ENCODE data around the gene RDH13.

RDH13 gene

GRCh38 chr19:55081770-55082019 is 18.7 kb upstream of the RDH13 start:
- H3K4me1 ChIP-seq (ENCODE audit: control insufficient read depth, insufficient read depth, low read length) = peaks cover 17% of the 10 kb centered on the region; the same call in 1 of the 2 replicates
- peaks cover 64% of the 10 kb centered on the region for H3K27me3 ChIP-seq (ENCODE audit: control insufficient read depth, insufficient read depth, low read length)
- H3K36me3 ChIP-seq (ENCODE audit: control insufficient read depth, insufficient read depth, low read length) = no peaks in the 10 kb centered on the region
- no peaks in the 10 kb centered on the region for H3K9me3 ChIP-seq (ENCODE audit: control insufficient read depth, insufficient read depth, low read depth, low read length)
- no peak overlapping the region for H3K27ac ChIP-seq (ENCODE audit: low read depth, low read length)
- H3K9ac ChIP-seq (ENCODE audit: low read length) = peak overlapping the region; percentile 38
- peak overlapping the region; percentile 74 for H3K4me3 ChIP-seq (ENCODE audit: low read depth, low read length)

DNA sequence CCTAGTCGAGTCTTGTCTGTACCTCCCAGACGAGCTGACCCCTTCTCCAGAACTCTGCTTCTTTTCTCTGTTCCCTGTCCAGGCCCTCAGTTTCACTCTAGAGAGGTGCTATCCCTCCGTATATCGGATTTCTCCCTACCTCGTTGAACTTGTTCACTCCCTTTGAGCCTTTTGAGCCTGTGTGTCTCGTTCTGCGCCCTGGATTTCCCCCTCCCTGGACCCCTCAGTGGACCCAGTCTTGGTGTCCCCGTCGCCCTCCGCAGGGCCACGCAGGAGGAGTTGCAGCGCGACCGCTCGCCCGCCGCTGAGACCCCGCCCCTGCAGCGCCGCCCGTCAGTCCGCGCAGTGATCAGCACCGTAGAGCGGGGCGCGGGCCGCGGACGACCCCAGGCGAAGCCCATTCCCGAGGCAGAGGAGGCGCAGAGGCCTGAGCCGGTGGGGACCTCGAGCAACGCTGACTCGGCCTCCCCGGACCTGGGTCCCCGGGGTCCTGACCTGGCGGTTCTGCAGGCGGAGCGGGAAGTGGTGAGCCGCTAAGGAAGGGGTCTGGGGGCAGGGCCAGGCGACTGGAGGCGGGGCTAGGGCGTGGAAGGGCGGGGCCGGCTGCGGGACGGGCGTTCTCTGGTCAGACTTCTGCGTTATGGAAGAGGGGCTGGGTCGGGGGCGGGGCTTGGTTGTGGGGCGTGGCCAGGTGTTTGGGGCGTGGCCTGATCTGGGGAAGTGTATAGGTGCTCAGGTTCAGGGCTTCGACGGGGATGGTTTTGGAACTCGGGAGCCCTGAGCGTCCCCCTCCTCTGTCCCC is 18.2 kb upstream of the RDH13 start:
- Histone ChIP-seq H3K4me3 (ENCODE audit: low read depth, low read length) (peak overlapping the region; percentile 74), H3K36me3 (ENCODE audit: control insufficient read depth, insufficient read depth, low read length) (no peaks in the 10 kb centered on the region), H3K9me3 (ENCODE audit: control insufficient read depth, insufficient read depth, low read depth, low read length) (no peaks in the 10 kb centered on the region), H3K27me3 (ENCODE audit: control insufficient read depth, insufficient read depth, low read length) (peaks cover 65% of the 10 kb centered on the region), H3K9ac (ENCODE audit: low read length) (peak overlapping the region; percentile 24), H3K27ac (ENCODE audit: low read depth, low read length) (no peak overlapping the region), H3K4me1 (ENCODE audit: control insufficient read depth, insufficient read depth, low read length) (peaks cover 22% of the 10 kb centered on the region; the same call in 1 of the 2 replicates)

DNA sequence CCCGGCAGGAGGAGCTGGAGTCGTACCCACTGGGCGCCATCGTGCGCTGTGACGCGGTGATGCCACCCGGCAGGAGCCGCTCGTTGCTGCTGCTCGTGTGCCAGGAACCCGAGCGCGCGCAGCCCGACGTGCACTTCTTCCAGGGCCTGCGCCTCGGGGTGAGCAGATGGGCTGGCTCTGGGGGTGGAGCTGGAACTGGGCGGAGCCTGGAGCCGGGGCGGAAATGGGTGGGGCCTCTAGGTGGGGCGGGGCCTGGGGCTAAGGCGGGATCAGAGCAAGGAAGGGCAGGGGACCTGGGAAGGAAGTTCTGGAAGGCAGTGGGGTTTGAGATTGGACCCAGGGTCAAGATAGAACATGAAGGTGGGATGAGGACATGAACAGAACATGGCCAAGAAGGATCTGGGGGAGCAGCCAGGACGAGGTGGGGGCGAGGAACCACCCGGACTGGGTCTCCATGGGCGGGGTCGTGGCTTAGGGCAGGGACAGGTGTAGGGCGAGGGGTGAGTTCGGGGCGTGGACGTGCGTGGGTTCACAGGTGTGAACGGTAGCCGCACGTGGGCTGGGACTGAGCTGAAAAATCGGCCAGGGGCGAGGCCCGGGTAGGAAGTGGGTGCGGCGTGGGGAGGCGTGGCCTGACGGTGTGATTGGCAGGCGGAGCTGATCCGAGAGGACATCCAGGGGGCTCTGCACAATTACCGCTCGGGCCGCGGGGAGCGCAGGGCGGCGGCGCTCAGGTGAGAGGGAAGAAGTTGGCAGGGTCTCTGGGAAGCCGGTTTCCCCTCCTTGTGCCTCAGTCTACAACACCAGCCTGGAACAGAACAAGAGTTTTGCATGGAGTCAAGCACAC is 17.4 kb upstream of the RDH13 start:
- Histone ChIP-seq H3K27ac (ENCODE audit: low read depth, low read length) (no peak overlapping the region), H3K4me1 (ENCODE audit: control insufficient read depth, insufficient read depth, low read length) (peaks cover 18% of the 10 kb centered on the region; the same call in 1 of the 2 replicates), H3K36me3 (ENCODE audit: control insufficient read depth, insufficient read depth, low read length) (no peaks in the 10 kb centered on the region), H3K4me3 (ENCODE audit: low read depth, low read length) (peak overlapping the region; percentile 74), H3K9ac (ENCODE audit: low read length) (peak overlapping the region; percentile 37), H3K9me3 (ENCODE audit: control insufficient read depth, insufficient read depth, low read depth, low read length) (no peaks in the 10 kb centered on the region), H3K27me3 (ENCODE audit: control insufficient read depth, insufficient read depth, low read length) (peaks cover 58% of the 10 kb centered on the region)

- Histone ChIP-seq H3K9ac (ENCODE audit: low read length) (no peak overlapping the region), H3K4me3 (ENCODE audit: low read depth, low read length) (peak overlapping the region; percentile 74), H3K9me3 (ENCODE audit: control insufficient read depth, insufficient read depth, low read depth, low read length) (no peaks in the 10 kb centered on the region), H3K27me3 (ENCODE audit: control insufficient read depth, insufficient read depth, low read length) (peaks cover 57% of the 10 kb centered on the region), H3K4me1 (ENCODE audit: control insufficient read depth, insufficient read depth, low read length) (peaks cover 21% of the 10 kb centered on the region; the same call in 1 of the 2 replicates), H3K27ac (ENCODE audit: low read depth, low read length) (no peak overlapping the region), H3K36me3 (ENCODE audit: control insufficient read depth, insufficient read depth, low read length) (no peaks in the 10 kb centered on the region)
Measured at GRCh38 chr19:55079400-55080038, 16.6 kb upstream of the RDH13 start.

GRCh38 chr19:55078996-55079395 is 16.0 kb upstream of the RDH13 start:
- no peak overlapping the region for H3K27ac ChIP-seq (ENCODE audit: low read depth, low read length)
- H3K9me3 ChIP-seq (ENCODE audit: control insufficient read depth, insufficient read depth, low read depth, low read length) = no peaks in the 10 kb centered on the region
- H3K4me3 ChIP-seq (ENCODE audit: low read depth, low read length) = no peak overlapping the region
- no peak overlapping the region for H3K9ac ChIP-seq (ENCODE audit: low read length)
- H3K36me3 ChIP-seq (ENCODE audit: control insufficient read depth, insufficient read depth, low read length) = no peaks in the 10 kb centered on the region
- H3K4me1 ChIP-seq (ENCODE audit: control insufficient read depth, insufficient read depth, low read length) = peaks cover 21% of the 10 kb centered on the region; the same call in 1 of the 2 replicates
- peaks cover 55% of the 10 kb centered on the region for H3K27me3 ChIP-seq (ENCODE audit: control insufficient read depth, insufficient read depth, low read length)

DNA sequence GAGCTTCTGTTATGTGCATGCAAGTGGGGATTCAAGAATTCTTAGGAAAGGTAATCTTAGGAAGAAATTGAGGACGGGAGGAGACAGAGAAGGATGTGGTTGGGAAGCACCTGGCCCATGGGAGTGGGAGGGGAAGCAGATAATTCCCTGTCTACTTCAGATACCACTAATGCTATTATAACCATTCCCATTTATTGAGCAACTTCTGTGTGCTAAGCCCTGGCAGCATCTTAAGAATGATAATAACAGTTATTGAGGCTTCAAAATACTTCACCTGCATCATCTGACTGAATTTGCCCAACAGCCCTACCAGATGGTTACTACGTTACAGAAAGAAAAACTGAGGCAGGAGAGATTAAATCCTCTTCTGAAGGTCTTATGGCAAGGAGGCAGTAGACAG is 14.2 kb upstream of the RDH13 start:
- Histone ChIP-seq H3K36me3 (ENCODE audit: control insufficient read depth, insufficient read depth, low read length) (no peaks in the 10 kb centered on the region), H3K9me3 (ENCODE audit: control insufficient read depth, insufficient read depth, low read depth, low read length) (no peaks in the 10 kb centered on the region), H3K9ac (ENCODE audit: low read length) (no peak overlapping the region), H3K27ac (ENCODE audit: low read depth, low read length) (no peak overlapping the region), H3K4me1 (ENCODE audit: control insufficient read depth, insufficient read depth, low read length) (peaks cover 16% of the 10 kb centered on the region; the same call in 1 of the 2 replicates), H3K27me3 (ENCODE audit: control insufficient read depth, insufficient read depth, low read length) (peaks cover 56% of the 10 kb centered on the region), H3K4me3 (ENCODE audit: low read depth, low read length) (no peak overlapping the region)

DNA sequence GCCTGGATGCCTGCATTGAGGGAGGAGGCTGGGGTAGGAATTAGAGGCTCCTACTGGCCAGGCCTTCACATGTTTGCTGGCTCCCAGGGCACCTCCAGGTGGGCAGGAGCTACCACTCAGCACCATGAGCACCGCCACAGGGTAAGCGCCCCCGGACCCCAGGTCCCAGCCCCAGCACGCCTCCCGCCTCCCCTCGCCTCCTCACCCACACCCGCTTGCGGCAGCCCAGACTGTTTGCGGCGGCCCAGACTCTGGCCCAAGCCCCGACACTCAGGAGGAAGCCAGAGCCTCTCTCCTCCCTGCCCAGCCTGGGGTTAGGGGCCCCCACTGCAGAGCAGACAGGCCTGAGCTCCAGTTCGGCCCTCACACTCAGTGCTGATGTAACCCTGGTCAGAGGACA is 13.4 kb upstream of the RDH13 start:
- Histone ChIP-seq H3K9me3 (ENCODE audit: control insufficient read depth, insufficient read depth, low read depth, low read length) (no peaks in the 10 kb centered on the region), H3K4me3 (ENCODE audit: low read depth, low read length) (peak overlapping the region; percentile 40; the same call in 1 of the 2 replicates), H3K27me3 (ENCODE audit: control insufficient read depth, insufficient read depth, low read length) (peaks cover 57% of the 10 kb centered on the region), H3K4me1 (ENCODE audit: control insufficient read depth, insufficient read depth, low read length) (peaks cover 16% of the 10 kb centered on the region; the same call in 1 of the 2 replicates), H3K9ac (ENCODE audit: low read length) (no peak overlapping the region), H3K27ac (ENCODE audit: low read depth, low read length) (no peak overlapping the region), H3K36me3 (ENCODE audit: control insufficient read depth, insufficient read depth, low read length) (no peaks in the 10 kb centered on the region)

DNA sequence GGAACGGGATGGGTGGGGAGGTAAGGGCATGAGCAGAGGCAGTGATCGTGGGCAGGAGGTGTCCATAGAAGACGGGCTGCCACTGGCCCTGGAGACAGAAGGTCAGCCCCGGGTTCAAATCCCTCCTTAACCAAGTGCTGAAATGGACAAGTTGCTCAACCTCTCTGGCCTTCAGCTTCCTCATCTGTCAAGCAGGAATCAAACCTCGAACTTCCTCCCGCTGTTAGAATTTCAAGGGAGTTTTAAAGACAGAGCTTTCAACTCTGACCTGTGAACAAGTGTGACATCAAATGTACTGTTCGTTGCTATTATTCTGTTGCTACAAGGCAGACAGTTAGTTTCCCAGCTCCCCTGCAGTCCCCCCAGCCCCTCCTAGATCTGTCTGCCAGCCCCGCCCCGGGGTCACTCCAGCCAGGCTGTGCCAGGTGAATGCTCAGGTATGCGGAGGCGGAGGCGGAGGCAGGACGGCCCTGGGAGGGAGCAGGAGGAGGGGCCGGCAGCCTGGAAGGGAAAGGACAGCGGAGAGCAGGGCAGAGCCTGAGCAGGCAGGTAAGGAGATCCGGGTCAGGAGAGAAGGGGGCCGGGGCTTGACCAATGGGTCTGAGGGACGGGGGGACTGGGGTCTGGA is 12.5 kb upstream of the RDH13 start, which contains the start of gene EPS8L1:
Gene EPS8L1 (plus strand): TSS at position 499 of the 628 bp plus-strand sequence. CDS start 576 bp downstream, outside the sequence.
- Histone ChIP-seq H3K4me3 (ENCODE audit: low read depth, low read length) (peak within 1 kb of the TSS; percentile 40; the same call in 1 of the 2 replicates), H3K27me3 (ENCODE audit: control insufficient read depth, insufficient read depth, low read length) (peaks cover 66% of the 10 kb centered on the region), H3K27ac (ENCODE audit: low read depth, low read length) (no peak within 1 kb of the TSS), H3K36me3 (ENCODE audit: control insufficient read depth, insufficient read depth, low read length) (no peaks in the 10 kb centered on the region), H3K9me3 (ENCODE audit: control insufficient read depth, insufficient read depth, low read depth, low read length) (no peaks in the 10 kb centered on the region), H3K4me1 (ENCODE audit: control insufficient read depth, insufficient read depth, low read length) (peaks cover 15% of the 10 kb centered on the region; the same call in 1 of the 2 replicates), H3K9ac (ENCODE audit: low read length) (no peak within 1 kb of the TSS)

GRCh38 chr19:55071913-55072312 is 9.0 kb upstream of the RDH13 start:
- no peak overlapping the region for H3K9ac ChIP-seq (ENCODE audit: low read length)
- no peak overlapping the region for H3K27ac ChIP-seq (ENCODE audit: low read depth, low read length)
- no peaks in the 10 kb centered on the region for H3K9me3 ChIP-seq (ENCODE audit: control insufficient read depth, insufficient read depth, low read depth, low read length)
- peaks cover 80% of the 10 kb centered on the region for H3K27me3 ChIP-seq (ENCODE audit: control insufficient read depth, insufficient read depth, low read length)
- no peak overlapping the region for H3K4me3 ChIP-seq (ENCODE audit: low read depth, low read length)
- H3K4me1 ChIP-seq (ENCODE audit: control insufficient read depth, insufficient read depth, low read length) = peaks cover 22% of the 10 kb centered on the region; the same call in 1 of the 2 replicates
- no peaks in the 10 kb centered on the region for H3K36me3 ChIP-seq (ENCODE audit: control insufficient read depth, insufficient read depth, low read length)

DNA sequence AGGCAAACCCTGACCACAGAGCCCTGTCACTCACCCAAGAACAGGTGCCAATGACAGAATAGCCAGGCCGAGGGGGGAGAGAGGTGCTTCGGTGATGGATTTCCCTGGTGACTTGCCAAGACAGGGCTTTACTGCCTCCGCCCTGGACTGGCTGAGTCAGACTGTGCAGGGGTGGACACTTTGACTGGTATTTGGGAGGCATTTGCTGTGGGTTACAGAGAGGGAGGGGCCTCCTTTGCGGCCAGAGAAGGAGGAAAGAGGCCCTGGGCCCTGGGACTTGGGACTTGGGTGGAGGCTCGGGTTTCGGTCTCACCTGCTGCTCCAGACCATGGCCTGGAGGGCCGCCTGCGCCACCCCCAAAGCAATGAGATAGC is 8.2 kb upstream of the RDH13 start:
- Histone ChIP-seq H3K27ac (ENCODE audit: low read depth, low read length) (no peak overlapping the region), H3K27me3 (ENCODE audit: control insufficient read depth, insufficient read depth, low read length) (peaks cover 83% of the 10 kb centered on the region), H3K4me1 (ENCODE audit: control insufficient read depth, insufficient read depth, low read length) (peaks cover 15% of the 10 kb centered on the region; the same call in 1 of the 2 replicates), H3K9me3 (ENCODE audit: control insufficient read depth, insufficient read depth, low read depth, low read length) (no peaks in the 10 kb centered on the region), H3K9ac (ENCODE audit: low read length) (no peak overlapping the region), H3K4me3 (ENCODE audit: low read depth, low read length) (no peak overlapping the region), H3K36me3 (ENCODE audit: control insufficient read depth, insufficient read depth, low read length) (no peaks in the 10 kb centered on the region)

Data from HUES6 (cell line).